Stimulated activated naive CD8-positive, alpha-beta T cell treated with anti-CD3 and anti-CD28 coated beads, Interleukin-15, amount 100 ng/mL, for 72 hours (primary cell): Measurements from ENCODE around the gene ASB3.
"Not testable (repeated sequence)": the region's sequence is repeated elsewhere in the genome, so short reads cannot be mapped to it uniquely, and the experiment has no call there.

Experiments used
- ATAC-seq: fragments of 150-1000 bp; cut with Tn5 transposase; 2 replicates; pipeline ENCODE4 v1.10.0; 2021; ENCODE audit warnings: mild to moderate bottlenecking, moderate library complexity
- DNase-seq, 2 donors: peaks; one replicate each; pipeline ENCODE4 v3.0.0; 2021 to 2022
- H3K27ac Mint-ChIP-seq, 2 donors: one replicate each; pipeline ENCODE4 v1.8.0; 2022; ENCODE audit warnings: mild to moderate bottlenecking in 2 of 2, mixed read lengths in 2 of 2, moderate library complexity in 2 of 2
- H3K27me3 Mint-ChIP-seq: one replicate; pipeline ENCODE4 v1.8.0; 2022; ENCODE audit warnings: mixed read lengths
- H3K4me1 Mint-ChIP-seq: one replicate; pipeline ENCODE4 v1.8.0; 2022; ENCODE audit warnings: mild to moderate bottlenecking, mixed read lengths
- H3K4me3 Mint-ChIP-seq, 2 donors: one replicate each; pipeline ENCODE4 v1.8.0; 2022; ENCODE audit warnings: mild to moderate bottlenecking in 2 of 2, mixed read lengths in 2 of 2, moderate library complexity in 1 of 2
- H3K9me3 Mint-ChIP-seq, 2 donors: one replicate each; pipeline ENCODE4 v1.8.0; 2022; ENCODE audit warnings: mixed read lengths in 2 of 2

ASB3 gene

DNA sequence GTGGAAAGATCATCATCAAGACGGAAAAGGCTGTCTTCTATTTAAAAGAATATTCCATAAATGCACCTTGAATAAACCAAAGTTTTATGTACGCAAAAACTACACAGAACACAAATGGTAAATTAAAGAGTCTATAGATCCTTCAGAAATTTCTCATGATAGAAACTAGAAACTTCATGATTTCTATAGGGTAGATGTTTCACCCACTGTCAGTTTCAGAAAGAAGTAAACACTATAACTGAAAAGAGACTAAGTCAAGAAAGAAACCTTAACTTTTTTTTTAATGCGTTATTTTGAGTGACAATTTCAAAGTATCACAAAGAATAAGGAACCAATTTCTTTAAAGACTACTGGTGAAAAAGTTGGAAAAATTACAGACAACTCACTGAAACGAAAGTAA is 61.1 kb downstream of the ASB3 start:
- H3K27me3 Mint-ChIP-seq, result no peaks in the 10 kb centered on the region
- H3K9me3 Mint-ChIP-seq, result peaks cover 0 to 6% of the 10 kb centered on the region in 2 donors
- DNase-seq (no peak), ATAC-seq (no peak)
- no peak overlapping the region for H3K27ac Mint-ChIP-seq
- no peak overlapping the region for H3K4me3 Mint-ChIP-seq
- H3K4me1 Mint-ChIP-seq, result peaks cover 19% of the 10 kb centered on the region

DNA sequence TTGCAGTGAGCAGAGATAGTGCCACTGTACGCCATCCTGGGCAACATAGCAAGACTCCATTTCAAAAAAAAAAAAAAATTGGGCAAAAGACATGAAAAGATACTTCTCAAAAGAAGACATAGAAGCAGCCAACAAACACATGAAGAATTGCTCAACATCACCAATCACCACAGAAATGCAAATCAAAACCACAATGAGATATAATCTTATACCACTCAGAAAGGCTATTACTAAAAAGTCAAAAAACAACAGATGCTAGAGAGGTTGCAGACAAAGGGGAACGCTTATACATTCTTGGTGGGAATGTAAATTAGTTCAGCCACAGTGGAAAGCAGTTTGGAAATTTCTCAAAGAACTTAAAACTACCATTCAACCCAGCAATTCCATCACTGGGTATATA is 62.2 kb downstream of the ASB3 start:
- DNase-seq, result no peak
- Mint-ChIP-seq H3K27ac (no peak overlapping the region), H3K27me3 (no peaks in the 10 kb centered on the region), H3K4me3 (no peak overlapping the region), H3K4me1 (peaks cover 19% of the 10 kb centered on the region), H3K9me3 (peaks cover 0 to 10% of the 10 kb centered on the region in 2 donors)
- no peak for ATAC-seq

DNA sequence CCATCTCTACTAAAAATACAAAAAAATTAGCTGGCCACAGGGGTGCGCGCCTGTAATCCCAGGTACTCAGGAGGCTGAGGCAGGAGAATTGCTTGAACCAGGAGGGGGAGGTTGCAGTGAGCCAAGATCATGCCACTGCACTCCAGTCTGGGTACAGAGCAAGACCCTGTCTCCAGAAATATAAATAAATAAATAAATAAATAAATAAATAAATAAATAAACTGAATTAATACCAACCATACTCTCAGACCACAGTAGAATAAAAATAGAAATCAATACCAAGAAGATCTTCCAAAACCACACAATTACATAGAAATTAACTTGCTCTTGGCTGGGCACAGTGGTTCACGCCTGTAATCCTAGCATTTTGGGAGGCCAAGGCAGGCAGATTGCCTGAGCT is 65.8 kb downstream of the ASB3 start:
- not testable (repeated sequence) for DNase-seq, ATAC-seq, H3K27me3 Mint-ChIP-seq, H3K4me3 Mint-ChIP-seq, H3K27ac Mint-ChIP-seq
- Mint-ChIP-seq H3K4me1 (peaks cover 23% of the 10 kb centered on the region), H3K9me3 (peaks cover 0 to 15% of the 10 kb centered on the region in 2 donors)

DNA sequence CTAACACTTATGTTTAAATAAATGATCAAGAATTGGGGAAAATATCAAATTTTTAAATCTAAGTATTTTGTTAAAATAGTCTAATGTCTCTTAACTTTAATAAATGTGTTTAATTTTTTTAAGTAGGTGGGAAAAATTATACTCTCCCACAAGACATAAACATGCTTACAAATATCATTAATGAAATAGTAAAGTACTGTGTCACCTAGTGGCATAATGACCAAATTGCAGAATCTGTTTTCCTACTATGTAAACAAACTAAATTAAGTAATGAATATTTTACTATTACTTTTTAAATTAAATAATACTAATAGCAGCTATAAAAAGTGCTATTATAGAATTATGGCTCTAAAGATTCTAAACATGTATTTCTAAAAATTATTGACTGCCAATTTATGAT is 71.2 kb downstream of the ASB3 start:
- DNase-seq, result no peak
- H3K4me3 Mint-ChIP-seq, result no peak overlapping the region

DNA sequence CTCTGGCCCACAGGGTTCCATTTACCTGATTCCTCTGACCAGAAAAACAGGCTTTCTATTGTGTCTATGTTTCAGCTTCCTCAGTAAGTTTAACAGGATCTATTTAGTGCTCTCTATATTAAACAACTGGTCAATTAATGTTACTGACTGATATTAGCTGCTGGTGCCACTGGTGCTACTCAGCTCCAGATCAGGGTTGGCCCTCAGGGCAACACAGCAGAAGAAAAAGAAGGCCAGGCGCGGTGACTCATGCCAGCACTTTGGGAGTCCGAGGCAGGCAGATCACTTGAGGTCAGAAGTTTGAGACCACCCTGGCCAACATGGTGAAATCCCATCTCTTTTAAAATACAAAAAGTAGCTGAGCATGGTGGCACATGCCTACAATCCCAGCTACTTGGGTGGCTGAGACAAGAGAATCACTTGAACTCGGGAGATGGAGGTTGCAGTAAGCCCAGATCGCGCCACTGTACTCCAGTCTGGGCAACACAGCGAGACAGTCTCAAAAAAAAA is 75.4 kb downstream of the ASB3 start:
- Mint-ChIP-seq H3K4me3 (no peak overlapping the region), H3K9me3 (peaks cover 18 to 25% of the 10 kb centered on the region in 2 donors), H3K27ac (no peak overlapping the region), H3K27me3 (no peaks in the 10 kb centered on the region), H3K4me1 (no peaks in the 10 kb centered on the region)
- ATAC-seq (no peak), DNase-seq (no peak)

More for the DNA sequence above, 71.2 kb downstream of the ASB3 start:
- no peak overlapping the region for H3K27ac Mint-ChIP-seq
- no peak for ATAC-seq
- H3K9me3 Mint-ChIP-seq, result peaks cover 0 to 9% of the 10 kb centered on the region in 2 donors
- peaks cover 5% of the 10 kb centered on the region for H3K4me1 Mint-ChIP-seq
- no peaks in the 10 kb centered on the region for H3K27me3 Mint-ChIP-seq

DNA sequence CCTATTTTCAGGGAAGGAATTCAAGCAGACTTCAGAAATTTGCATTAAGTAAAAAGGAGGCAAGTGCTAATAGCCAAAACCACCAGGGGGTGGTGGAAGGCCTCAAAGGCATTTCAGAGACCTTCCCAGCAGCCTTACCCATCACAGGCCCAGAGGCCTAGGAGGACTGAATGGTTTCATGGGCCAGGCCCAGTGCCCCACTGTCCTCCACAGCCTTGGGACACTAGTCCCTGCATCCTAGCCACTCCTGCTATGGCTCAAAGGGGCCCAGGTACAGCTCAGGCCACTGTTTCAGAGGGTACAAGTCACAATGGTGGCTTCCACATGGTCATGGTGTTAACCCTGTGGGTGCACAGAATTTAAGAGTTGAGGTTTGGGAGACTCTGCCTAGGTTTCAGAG is 77.8 kb downstream of the ASB3 start:
- no peaks in the 10 kb centered on the region for H3K27me3 Mint-ChIP-seq
- no peak for ATAC-seq
- H3K9me3 Mint-ChIP-seq, result peaks cover 18 to 25% of the 10 kb centered on the region in 2 donors
- DNase-seq, result no peak
- H3K4me3 Mint-ChIP-seq, result no peak overlapping the region
- H3K4me1 Mint-ChIP-seq, result no peaks in the 10 kb centered on the region
- no peak overlapping the region for H3K27ac Mint-ChIP-seq

DNA sequence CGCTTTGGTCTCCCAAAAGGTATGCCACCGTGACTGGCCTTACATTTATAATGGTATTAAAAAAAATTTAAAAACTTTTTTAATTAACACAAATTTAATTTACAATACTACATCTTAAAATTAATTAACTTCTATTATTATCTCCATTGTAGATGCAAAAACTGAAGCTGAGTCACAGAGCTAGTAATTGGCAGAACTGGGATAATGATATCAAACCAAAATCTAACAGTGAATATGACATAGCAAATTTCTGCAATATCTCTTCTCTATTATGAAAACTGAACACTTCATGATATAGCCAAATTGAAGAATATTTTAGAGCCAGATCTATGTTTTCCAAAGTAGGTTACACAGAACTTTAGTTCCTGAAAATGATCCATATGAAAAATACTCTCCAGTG is 85.5 kb downstream of the ASB3 start:
- Mint-ChIP-seq H3K27me3 (no peaks in the 10 kb centered on the region), H3K4me1 (no peaks in the 10 kb centered on the region), H3K27ac (no peak overlapping the region), H3K4me3 (no peak overlapping the region), H3K9me3 (peaks cover 10 to 11% of the 10 kb centered on the region in 2 donors)
- ATAC-seq, result no peak
- DNase-seq, result no peak

DNA sequence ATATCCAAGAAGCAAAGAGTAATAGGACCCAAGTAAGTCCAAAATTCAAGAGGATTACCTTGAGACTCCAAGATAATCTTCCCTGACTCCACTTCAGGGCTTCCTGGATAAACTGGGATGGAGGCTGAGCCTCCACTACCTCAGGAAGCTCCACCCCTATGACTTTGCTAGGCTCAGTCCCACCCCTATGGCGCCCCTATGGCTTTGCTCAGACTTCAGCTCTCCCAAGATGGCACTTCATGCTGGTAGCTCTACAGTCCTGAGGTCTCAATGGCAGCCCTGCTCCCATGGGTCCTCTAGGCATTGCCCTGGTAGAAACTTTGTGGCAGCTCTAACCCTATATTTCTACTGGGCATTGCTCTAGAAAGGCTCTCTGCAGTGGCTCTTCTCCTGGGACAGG is 89.1 kb downstream of the ASB3 start:
- H3K4me1 Mint-ChIP-seq, result no peaks in the 10 kb centered on the region
- no peak overlapping the region for H3K4me3 Mint-ChIP-seq
- H3K27me3 Mint-ChIP-seq, result no peaks in the 10 kb centered on the region
- no peak overlapping the region for H3K27ac Mint-ChIP-seq
- ATAC-seq, result no peak
- peaks cover 10 to 11% of the 10 kb centered on the region in 2 donors for H3K9me3 Mint-ChIP-seq
- no peak for DNase-seq

DNA sequence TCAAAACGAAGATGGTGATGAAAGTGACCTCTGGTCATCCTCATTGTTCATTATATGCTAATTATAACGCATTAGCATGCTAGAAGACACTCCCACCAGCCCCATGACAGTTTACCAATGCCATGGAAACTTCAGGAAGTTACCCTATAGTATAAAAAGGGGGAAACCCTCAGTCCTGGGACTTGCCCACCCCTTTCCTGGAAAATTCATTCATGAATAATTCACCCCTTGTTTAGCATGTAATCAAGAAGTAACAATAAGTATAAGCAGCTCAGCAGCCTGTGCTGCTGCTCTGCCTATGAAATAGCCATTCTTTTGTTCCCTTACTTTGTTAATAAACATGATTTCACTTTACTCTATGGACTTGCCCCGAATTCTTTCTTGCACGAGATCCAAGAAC is 89.7 kb downstream of the ASB3 start:
- no peaks in the 10 kb centered on the region for H3K4me1 Mint-ChIP-seq
- no peaks in the 10 kb centered on the region for H3K27me3 Mint-ChIP-seq
- peaks cover 10 to 11% of the 10 kb centered on the region in 2 donors for H3K9me3 Mint-ChIP-seq
- H3K4me3 Mint-ChIP-seq, result no peak overlapping the region
- H3K27ac Mint-ChIP-seq, result no peak overlapping the region
- no peak for ATAC-seq
- no peak for DNase-seq

DNA sequence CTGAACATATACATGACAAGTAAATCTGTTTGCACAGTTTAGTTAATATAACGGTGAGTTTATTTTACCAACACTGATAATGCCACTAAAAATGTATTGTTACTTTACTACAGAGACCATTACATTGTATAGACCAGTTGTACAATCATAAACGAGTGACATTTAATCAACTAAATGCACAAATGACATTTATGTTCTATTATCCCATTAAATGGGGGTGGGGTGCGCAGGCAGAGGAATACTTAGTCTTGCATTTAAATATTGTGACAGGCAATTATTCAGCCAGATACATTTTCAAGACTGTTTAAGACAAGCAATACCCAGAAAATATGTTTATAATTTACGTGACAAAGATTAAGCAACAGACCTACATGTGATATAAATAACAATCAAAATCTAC is 91.2 kb downstream of the ASB3 start:
- Mint-ChIP-seq H3K4me3 (no peak overlapping the region), H3K27me3 (no peaks in the 10 kb centered on the region), H3K9me3 (peaks cover 10 to 11% of the 10 kb centered on the region in 2 donors), H3K27ac (no peak overlapping the region), H3K4me1 (no peaks in the 10 kb centered on the region)
- no peak for ATAC-seq
- DNase-seq, result no peak

DNA sequence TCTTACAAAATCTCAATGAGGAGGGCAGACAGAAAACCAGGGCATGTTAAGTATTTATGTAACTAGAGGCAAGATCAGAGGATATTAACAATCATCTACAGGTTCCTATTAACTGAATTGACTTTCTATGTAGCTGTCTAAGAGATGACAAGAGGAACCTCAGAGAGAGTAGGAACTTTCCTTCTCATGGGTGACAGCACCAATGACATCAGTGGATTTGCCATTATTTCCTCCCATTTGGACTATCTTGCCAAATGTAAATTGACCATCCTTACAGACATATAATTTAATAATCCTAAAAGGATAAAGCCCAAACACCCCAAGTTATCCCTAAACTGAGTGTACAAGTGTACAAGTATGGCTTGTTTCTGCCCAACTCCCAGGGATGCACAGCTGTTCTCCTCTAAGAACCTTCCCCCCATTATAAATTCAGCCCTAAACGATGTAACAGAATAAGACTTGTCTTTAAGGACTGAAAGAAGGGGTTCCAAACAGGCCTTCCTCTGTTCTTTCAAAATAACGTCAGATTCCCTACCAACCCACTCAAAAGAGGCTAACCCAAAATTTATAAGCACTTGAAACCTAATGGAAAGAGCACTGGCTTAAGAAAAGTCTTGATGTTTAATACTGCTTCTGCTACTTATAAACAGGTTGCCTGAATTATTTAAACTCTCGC is 92.5 kb downstream of the ASB3 start:
- peaks cover 10 to 11% of the 10 kb centered on the region in 2 donors for H3K9me3 Mint-ChIP-seq

DNA sequence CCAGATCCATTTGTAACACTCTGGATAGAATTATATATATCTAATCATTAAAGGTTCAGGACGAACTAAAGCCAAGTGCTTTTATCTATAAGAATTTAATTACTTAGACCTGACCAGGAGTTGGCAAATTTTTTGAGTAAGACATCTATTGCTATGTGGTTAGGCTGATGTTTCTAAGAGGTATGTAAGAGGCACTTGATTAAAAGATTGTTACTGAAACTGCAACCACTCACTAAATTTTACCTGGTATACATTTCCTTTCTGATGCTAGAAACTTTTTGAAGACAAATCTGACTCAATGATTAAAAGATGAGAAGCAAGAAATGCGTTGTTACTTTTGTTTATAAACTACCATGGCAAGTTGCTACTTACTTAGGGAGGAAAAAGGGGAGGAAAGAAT is 95.9 kb downstream of the ASB3 start:
- H3K27ac Mint-ChIP-seq, result no peak overlapping the region
- no peak for DNase-seq
- H3K27me3 Mint-ChIP-seq, result no peaks in the 10 kb centered on the region
- ATAC-seq, result no peak
- no peaks in the 10 kb centered on the region for H3K4me1 Mint-ChIP-seq
- H3K4me3 Mint-ChIP-seq, result no peak overlapping the region
- no peaks in the 10 kb centered on the region for H3K9me3 Mint-ChIP-seq

More for the DNA sequence above, 92.5 kb downstream of the ASB3 start:
- Mint-ChIP-seq H3K27me3 (no peaks in the 10 kb centered on the region), H3K27ac (no peak overlapping the region), H3K4me1 (no peaks in the 10 kb centered on the region), H3K4me3 (no peak overlapping the region)
- no peak for ATAC-seq
- DNase-seq, result no peak

DNA sequence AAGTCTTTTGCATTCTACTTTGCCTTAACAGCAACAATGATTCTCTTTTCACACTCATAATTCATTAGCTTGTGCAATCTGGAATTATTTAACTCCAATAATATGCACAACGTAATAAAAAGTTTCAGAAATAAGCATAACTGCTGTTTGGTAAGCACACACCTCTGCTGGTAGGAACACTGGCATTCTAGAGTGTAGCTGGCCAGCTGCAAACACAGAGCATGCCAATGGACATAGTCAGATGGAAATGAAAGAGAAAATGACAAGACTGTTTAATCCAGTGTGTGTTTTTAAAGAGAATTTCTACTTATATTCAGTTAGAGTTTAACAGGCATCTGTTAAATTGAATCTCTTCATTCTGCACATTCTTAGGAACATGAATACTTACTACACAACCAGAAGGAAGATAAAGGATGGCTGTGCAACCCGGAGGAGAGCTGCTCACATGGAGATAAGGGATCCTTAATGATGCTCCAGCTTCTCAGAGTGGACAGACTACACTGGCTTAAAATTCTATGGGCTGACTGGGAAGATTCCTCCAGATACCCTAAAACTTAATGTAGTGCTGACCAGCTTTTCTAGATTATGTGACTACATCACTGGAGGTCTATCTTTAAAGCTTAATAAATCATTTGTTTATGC is 113.8 kb downstream of the ASB3 start:
- no peaks in the 10 kb centered on the region for H3K27me3 Mint-ChIP-seq
- H3K4me3 Mint-ChIP-seq, result no peak overlapping the region
- no peak for ATAC-seq
- no peaks in the 10 kb centered on the region for H3K9me3 Mint-ChIP-seq
- DNase-seq, result no peak
- H3K27ac Mint-ChIP-seq, result peak overlapping the region in 1 of 2 donors; percentile 68
- H3K4me1 Mint-ChIP-seq, result no peaks in the 10 kb centered on the region

DNA sequence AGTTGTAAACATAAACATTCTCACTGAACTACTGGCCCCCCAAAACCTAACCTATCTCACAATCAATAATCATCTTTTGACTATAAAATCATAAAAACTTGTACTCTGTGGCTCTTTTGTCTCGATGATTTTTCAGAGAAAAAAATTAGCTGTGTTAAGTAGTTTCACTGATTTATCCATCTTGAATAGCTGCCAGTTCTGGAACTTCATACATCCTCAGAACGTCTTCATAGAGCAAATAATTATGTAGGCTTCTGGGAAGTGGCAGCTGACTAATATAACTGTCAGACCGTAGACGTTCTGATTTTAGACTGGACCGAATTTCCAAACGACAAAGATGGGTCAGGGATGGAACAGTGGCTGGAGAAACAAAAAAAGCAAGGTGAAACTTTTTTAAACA is 116.4 kb downstream of the ASB3 start:
- Mint-ChIP-seq H3K27me3 (no peaks in the 10 kb centered on the region), H3K4me3 (no peak overlapping the region), H3K27ac (peak overlapping the region in 1 of 2 donors; percentile 42), H3K4me1 (no peaks in the 10 kb centered on the region), H3K9me3 (peaks cover 0 to 6% of the 10 kb centered on the region in 2 donors)
- ATAC-seq (no peak), DNase-seq (no peak)

DNA sequence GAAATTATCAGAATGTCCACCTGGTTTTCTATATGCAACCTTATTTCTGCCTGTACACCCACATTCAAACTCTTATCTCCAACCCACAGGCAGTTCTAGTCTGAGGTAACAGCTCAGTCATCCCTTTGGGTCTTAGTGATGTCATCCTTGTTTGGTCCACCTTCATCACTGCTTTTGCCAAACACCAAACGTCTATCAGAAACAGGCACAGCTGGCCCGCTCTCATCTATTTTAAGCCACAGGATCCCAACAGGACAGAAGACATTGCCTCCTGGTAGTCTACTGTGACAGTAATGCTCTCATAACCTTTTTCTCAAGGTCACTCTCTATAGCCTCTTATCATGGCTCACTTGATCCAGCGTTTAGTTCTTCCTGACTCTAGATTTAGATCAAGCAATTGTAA is 118.1 kb downstream of the ASB3 start:
- no peak for DNase-seq
- Mint-ChIP-seq H3K27ac (no peak overlapping the region), H3K27me3 (no peaks in the 10 kb centered on the region), H3K9me3 (peaks cover 13 to 18% of the 10 kb centered on the region in 2 donors), H3K4me3 (no peak overlapping the region), H3K4me1 (no peaks in the 10 kb centered on the region)
- no peak for ATAC-seq

DNA sequence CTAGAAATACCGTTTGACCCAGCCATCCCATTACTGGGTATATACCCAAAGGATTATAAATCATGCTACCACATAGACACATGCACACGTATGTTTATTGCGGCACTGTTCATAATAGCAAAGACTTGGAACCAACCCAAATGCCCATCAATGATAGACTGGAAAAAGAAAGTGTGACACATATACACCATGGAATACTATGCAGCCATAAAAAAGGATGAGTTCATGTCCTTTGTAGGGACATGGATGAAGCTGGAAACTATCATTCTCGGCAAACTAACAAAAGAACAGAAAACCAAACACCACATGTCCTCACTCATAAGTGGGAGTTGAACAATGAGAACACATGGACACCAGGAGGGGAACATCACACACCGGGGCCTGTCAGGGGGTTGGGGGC is 119.6 kb downstream of the ASB3 start:
- H3K4me1 Mint-ChIP-seq, ATAC-seq, H3K4me3 Mint-ChIP-seq, DNase-seq, H3K27me3 Mint-ChIP-seq, H3K27ac Mint-ChIP-seq: not testable (repeated sequence)
- H3K9me3 Mint-ChIP-seq, result peaks cover 17 to 25% of the 10 kb centered on the region in 2 donors
